ENCODE measurements around the gene PPP6R2. TPM values are rescaled to one million over a fixed set of nuclear protein-coding genes. Genes with fewer than 3 reads are reported as not detected.

PPP6R2 gene
- total RNA-seq, 1 experiment from 2014 or later, result 61.3 TPM

DNA sequence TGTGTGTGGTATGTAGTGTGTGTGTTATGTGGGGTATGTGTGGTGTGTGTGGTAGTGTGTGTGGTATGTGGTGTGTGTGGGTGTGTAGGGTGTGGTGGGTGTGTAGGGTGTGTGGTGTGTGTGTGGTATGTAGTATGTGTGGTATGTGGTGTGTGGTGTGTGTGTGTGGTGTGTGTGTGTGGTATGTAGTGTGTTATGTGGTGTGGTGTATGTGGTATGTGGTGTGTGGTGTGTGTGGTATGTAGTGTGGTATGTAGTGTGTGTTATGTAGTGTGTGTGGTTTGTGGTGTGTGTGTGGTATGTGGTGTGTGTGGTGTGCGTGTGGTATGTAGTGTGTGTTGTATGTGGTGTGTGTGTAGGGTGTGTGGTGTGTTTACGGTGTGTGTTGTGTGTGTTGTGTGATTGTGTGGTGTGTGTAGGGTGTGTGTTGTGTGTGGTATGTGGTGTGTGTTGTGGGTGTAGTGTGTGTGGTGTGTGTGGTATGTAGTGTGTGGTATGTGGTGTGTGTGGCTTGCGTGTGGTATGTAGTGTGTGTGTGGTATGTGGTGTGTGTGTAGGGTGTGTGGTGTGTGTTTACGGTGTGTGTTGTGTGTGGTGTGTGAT is 4.2 kb upstream of the PPP6R2 start:
- peaks cover 4 to 12% of the 10 kb centered on the region in 2 experiments for H3K4me1 ChIP-seq (ENCODE audit: control insufficient read depth in 1 of 2, insufficient read depth in 2 of 2, low read length in 2 of 2)
- ChIA-PET RAD21 (ENCODE audit: low non-redundant PET in 1 of 2, low total read pairs in 2 of 2, uncharacterized antibody in 2 of 2, unreplicated experiment in 2 of 2) (no interaction called here), CTCF (no interaction called here), POLR2A (no interaction called here)
- H2AFZ ChIP-seq (ENCODE audit: low read depth, low read length, poor library complexity, severe bottlenecking), result no peak overlapping the region
- BruUV-seq (replicated peaks), result no TSS peak
- H4K20me1 ChIP-seq (ENCODE audit: insufficient read depth), result no peaks in the 10 kb centered on the region
- ATAC-seq (no peak), DNase-seq (ENCODE audit: low read depth, low spot score) (no peak)
- no peak overlapping the region for H3K4me2 ChIP-seq (ENCODE audit: low read length)
- peaks cover 0 to 20% of the 10 kb centered on the region in 2 experiments; a peak in 1 of 4 replicates for H3K9me3 ChIP-seq (ENCODE audit: control insufficient read depth in 1 of 2, insufficient read depth in 1 of 2, low read depth in 1 of 2, low read length in 2 of 2)
- intact Hi-C loops (cut with micrococcal nuclease), result no loop called here
- peaks cover 5% of the 10 kb centered on the region; the same call in 1 of the 2 replicates for H3K79me2 ChIP-seq (ENCODE audit: insufficient read depth, low read length)
- H3K9ac ChIP-seq (ENCODE audit: low read length), result no peak overlapping the region
- H3K4me3 ChIP-seq (replicated peaks in 1 of 2; ENCODE audit: low read depth in 1 of 2, low read length in 2 of 2), result no peak overlapping the region
- H3K27me3 ChIP-seq (ENCODE audit: insufficient read depth, low read length), result no peaks in the 10 kb centered on the region
- no peaks in the 10 kb centered on the region for H3K36me3 ChIP-seq (ENCODE audit: control insufficient read depth in 1 of 2, insufficient read depth in 2 of 2, low read length in 2 of 2)
- no peak for TF ChIP-seq ATF3 (IDR thresholded peaks at IDR 0.05)
- no peak for TF ChIP-seq ZFX (IDR thresholded peaks at IDR 0.05)
- TF ChIP-seq JUND (IDR thresholded peaks at IDR 0.05), result no peak
- no peak for TF ChIP-seq EGR1 (IDR thresholded peaks at IDR 0.05; ENCODE audit: low read depth)
- no peak for TF ChIP-seq CBX3 (IDR thresholded peaks at IDR 0.05; ENCODE audit: low read depth)
- TF ChIP-seq ELF1 (IDR thresholded peaks at IDR 0.05; ENCODE audit: borderline replicate concordance, low read depth), result no peak
- TF ChIP-seq POLR2AphosphoS5 (IDR thresholded peaks at IDR 0.05; ENCODE audit: low read depth, low read length), result no peak
- TF ChIP-seq FOSL1 (IDR thresholded peaks at IDR 0.05; ENCODE audit: low read depth), result no peak
- no peak for TF ChIP-seq SRF (IDR thresholded peaks at IDR 0.05; ENCODE audit: low read depth)
- peak overlapping the region; percentile 10; the same call in 1 of the 2 replicates for H3K27ac ChIP-seq (ENCODE audit: low read depth, low read length)
- H3K9me2 ChIP-seq (ENCODE audit: insufficient read depth), result no peaks in the 10 kb centered on the region
